Femur (tissue), 1 donor: ENCODE results near the gene ZNF90.
"Not testable (repeated sequence)": the region's sequence is repeated elsewhere in the genome, so short reads cannot be mapped to it uniquely, and the experiment has no call there.

Source experiments
- DNase-seq: peaks from one replicate; pipeline ENCODE4 v3.0.0-alpha.2; 2017

The ZNF90 gene

GRCh38 chr19:20107301-20107700 is 29.5 kb downstream of the ZNF90 start:
- DNase-seq: no peak

GRCh38 chr19:20118064-20118839 is 40.5 kb downstream of the ZNF90 start:
- DNase-seq: not testable (repeated sequence)

GRCh38 chr19:20124879-20125278 is 47.1 kb downstream of the ZNF90 start:
- no peak for DNase-seq

- not testable (repeated sequence) for DNase-seq
Observed at GRCh38 chr19:20132933-20133332, 55.1 kb downstream of the ZNF90 start.

- not testable (repeated sequence) for DNase-seq
Observed at GRCh38 chr19:20137714-20138113, 59.9 kb downstream of the ZNF90 start.

- DNase-seq: no peak
Observed at GRCh38 chr19:20151617-20152145, 73.9 kb downstream of the ZNF90 start.

GRCh38 chr19:20152506-20152905 is 74.7 kb downstream of the ZNF90 start:
- DNase-seq: not testable (repeated sequence)

GRCh38 chr19:20153281-20153680 is 75.5 kb downstream of the ZNF90 start:
- no peak for DNase-seq

GRCh38 chr19:20154636-20155035 is 76.8 kb downstream of the ZNF90 start:
- no peak for DNase-seq

GRCh38 chr19:20162821-20163220 is 85.0 kb downstream of the ZNF90 start:
- DNase-seq: peak; percentile 21

GRCh38 chr19:20164456-20164855 is 86.7 kb downstream of the ZNF90 start:
- DNase-seq: no peak

GRCh38 chr19:20165971-20166592 is 88.3 kb downstream of the ZNF90 start:
- DNase-seq: no peak

GRCh38 chr19:20167020-20167644 is 89.3 kb downstream of the ZNF90 start, which contains the start of gene ZNF486:
TSS of gene ZNF486 (plus strand) at chr19:20167214. CDS start at chr19:20167331, 117 bp downstream.
- DNase-seq: peak; percentile 97

GRCh38 chr19:20167651-20168122 is 89.9 kb downstream of the ZNF90 start:
- peak; percentile 18 for DNase-seq
